ENCODE data around the gene GPR158. TPM values are rescaled to one million over a fixed set of nuclear protein-coding genes. Genes with fewer than 3 reads are reported as not detected.

The GPR158 gene
- total and polyA plus RNA-seq, 2 of the 8 experiments (the other 6 are each of a cell fraction or from before 2014, with no cell fraction given) = 0.14 to 0.78 TPM

DNA sequence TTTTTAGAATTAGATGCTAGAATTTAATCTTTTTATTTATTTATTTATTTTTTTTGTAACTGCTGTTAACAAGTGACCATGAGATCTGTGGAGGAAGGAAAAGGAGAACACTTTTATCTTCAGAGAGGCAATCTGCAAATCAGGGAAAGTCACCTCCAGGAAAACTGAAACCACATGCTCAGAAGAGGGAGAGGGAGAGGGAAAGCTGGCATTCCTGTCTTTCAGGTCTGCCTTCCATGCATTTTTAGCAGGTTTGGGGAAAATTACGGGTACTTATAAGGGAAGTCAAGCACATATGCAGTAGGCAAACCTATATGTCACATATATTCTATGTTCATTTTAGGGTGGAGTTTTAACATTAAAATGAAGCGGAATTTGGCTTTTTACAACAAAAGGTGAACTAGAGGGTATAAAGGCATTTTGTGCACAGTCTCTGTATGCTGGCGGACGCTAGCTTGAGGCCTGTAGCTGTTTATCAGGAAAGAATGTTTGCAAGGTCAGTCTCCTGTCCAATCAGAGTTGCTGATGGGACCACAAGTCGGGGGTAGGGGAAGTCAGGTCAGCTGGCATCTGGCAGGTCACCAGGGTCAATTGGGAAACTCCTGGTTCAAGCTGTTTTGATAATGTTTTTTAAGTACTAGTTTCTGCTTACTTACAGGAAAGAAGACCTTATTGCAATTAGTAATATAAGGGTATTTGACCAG is 333.5 kb downstream of the GPR158 start (continued):
- TF ChIP-seq EZH2 (IDR thresholded peaks at IDR 0.05; ENCODE audit: low read depth, low read length, severe bottlenecking) (no peak), TEAD4 (IDR thresholded peaks at IDR 0.05; ENCODE audit: low read depth, low read length) (0 out of 2 replicates have a peak, but pooled peaks have one; percentile 56), ASH2L (IDR thresholded peaks at IDR 0.05; ENCODE audit: low read length) (peak; percentile 28), ZNF274 (IDR thresholded peaks at IDR 0.05; ENCODE audit: borderline replicate concordance, extremely low read depth, low read length) (no peak)
- TF ChIP-seq, protein P1, sequence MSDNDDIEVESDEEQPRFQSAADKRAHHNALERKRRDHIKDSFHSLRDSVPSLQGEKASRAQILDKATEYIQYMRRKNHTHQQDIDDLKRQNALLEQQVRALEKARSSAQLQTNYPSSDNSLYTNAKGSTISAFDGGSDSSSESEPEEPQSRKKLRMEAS (IDR thresholded peaks at IDR 0.05) = peak; percentile 81
